Panc1 (cell line): Measurements from ENCODE around the gene AGAP1.

Experiments used
- POLR2AphosphoS5 ChIP-seq: IDR thresholded peaks from 2 replicates; pipeline ENCODE4 v1.6.1; 2012; ENCODE audit warnings: mild to moderate bottlenecking, low read depth, low read length, moderate library complexity
- SIN3A ChIP-seq: IDR thresholded peaks from 2 replicates; pipeline ENCODE4 v1.6.1; 2012; ENCODE audit warnings: low read depth, mild to moderate bottlenecking, low read length, moderate library complexity, borderline replicate concordance; ENCODE audit not compliant: insufficient read depth
- TCF7L2 ChIP-seq: IDR thresholded peaks from 2 replicates; pipeline ENCODE4 v1.6.1; 2011; ENCODE audit warnings: mild to moderate bottlenecking, low read depth, low read length, inconsistent platforms
- TF ChIP-seq, protein P1 (sequence below): fragments of 450-650 bp; IDR thresholded peaks from 2 replicates; pipeline ENCODE4 v1.5.1; 2017; ENCODE audit warnings: mild to moderate bottlenecking
- TF ChIP-seq, protein P2 (sequence below), 2 experiments: IDR thresholded peaks; 2 replicates each; pipeline ENCODE4 v1.6.1; 2011 to 2012; ENCODE audit warnings: low read depth in 2 of 2, control low read depth in 1 of 2, low read length in 1 of 2, mild to moderate bottlenecking in 1 of 2, moderate library complexity in 1 of 2; ENCODE audit not compliant: insufficient read depth in 1 of 2

DNA sequence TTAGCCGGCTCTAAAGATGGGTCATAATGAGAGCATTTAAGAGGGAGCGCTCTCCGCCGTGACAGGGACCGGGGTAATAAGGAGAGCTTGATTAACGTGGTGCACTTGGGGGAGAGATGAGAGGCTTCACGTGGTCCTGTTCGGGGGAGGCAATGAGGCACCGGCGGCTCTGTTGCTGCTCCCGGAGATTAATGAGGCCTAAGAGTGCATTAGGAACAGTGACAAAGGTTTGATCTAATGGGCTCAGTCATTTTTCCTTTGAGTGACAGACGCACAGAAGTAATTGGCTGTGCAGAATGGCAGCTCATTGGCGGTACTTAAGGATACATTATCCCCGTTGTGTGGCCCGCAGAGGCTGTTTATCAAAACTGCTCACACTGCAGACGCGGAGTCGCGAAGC lies 423.7 kb downstream of the AGAP1 start:
- TF ChIP-seq, protein P1, sequence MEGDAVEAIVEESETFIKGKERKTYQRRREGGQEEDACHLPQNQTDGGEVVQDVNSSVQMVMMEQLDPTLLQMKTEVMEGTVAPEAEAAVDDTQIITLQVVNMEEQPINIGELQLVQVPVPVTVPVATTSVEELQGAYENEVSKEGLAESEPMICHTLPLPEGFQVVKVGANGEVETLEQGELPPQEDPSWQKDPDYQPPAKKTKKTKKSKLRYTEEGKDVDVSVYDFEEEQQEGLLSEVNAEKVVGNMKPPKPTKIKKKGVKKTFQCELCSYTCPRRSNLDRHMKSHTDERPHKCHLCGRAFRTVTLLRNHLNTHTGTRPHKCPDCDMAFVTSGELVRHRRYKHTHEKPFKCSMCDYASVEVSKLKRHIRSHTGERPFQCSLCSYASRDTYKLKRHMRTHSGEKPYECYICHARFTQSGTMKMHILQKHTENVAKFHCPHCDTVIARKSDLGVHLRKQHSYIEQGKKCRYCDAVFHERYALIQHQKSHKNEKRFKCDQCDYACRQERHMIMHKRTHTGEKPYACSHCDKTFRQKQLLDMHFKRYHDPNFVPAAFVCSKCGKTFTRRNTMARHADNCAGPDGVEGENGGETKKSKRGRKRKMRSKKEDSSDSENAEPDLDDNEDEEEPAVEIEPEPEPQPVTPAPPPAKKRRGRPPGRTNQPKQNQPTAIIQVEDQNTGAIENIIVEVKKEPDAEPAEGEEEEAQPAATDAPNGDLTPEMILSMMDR = no peak
- TF ChIP-seq POLR2AphosphoS5 = no peak
- TF ChIP-seq SIN3A = no peak
- TF ChIP-seq, protein P2, sequence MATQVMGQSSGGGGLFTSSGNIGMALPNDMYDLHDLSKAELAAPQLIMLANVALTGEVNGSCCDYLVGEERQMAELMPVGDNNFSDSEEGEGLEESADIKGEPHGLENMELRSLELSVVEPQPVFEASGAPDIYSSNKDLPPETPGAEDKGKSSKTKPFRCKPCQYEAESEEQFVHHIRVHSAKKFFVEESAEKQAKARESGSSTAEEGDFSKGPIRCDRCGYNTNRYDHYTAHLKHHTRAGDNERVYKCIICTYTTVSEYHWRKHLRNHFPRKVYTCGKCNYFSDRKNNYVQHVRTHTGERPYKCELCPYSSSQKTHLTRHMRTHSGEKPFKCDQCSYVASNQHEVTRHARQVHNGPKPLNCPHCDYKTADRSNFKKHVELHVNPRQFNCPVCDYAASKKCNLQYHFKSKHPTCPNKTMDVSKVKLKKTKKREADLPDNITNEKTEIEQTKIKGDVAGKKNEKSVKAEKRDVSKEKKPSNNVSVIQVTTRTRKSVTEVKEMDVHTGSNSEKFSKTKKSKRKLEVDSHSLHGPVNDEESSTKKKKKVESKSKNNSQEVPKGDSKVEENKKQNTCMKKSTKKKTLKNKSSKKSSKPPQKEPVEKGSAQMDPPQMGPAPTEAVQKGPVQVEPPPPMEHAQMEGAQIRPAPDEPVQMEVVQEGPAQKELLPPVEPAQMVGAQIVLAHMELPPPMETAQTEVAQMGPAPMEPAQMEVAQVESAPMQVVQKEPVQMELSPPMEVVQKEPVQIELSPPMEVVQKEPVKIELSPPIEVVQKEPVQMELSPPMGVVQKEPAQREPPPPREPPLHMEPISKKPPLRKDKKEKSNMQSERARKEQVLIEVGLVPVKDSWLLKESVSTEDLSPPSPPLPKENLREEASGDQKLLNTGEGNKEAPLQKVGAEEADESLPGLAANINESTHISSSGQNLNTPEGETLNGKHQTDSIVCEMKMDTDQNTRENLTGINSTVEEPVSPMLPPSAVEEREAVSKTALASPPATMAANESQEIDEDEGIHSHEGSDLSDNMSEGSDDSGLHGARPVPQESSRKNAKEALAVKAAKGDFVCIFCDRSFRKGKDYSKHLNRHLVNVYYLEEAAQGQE (IDR thresholded peaks at IDR 0.05; ENCODE audit: insufficient read depth in 1 of 2, low read depth in 2 of 2, low read length in 1 of 2) = no peak
- no peak for TF ChIP-seq TCF7L2
